HuH-7 (cell line): ENCODE measurements around the gene BRICD5.
"Not testable (repeated sequence)": the region's sequence is repeated elsewhere in the genome, so short reads cannot be mapped to it uniquely, and the experiment has no call there.

Source experiments
- DNase-seq: peaks from one replicate; pipeline ENCODE4 v3.0.0; 2011; ENCODE audit warnings: low spot score

Gene BRICD5

GRCh38 chr16:2210386-2211365 is at the start of gene BRICD5:
BRICD5 (minus strand) TSS chr16:2210863; CDS start chr16:2210833, 30 bp downstream.
- DNase-seq = no peak

GRCh38 chr16:2260250-2260649 is 49.6 kb upstream of the BRICD5 start:
- no peak for DNase-seq

GRCh38 chr16:2258530-2258929 is 47.9 kb upstream of the BRICD5 start:
- DNase-seq = not testable (repeated sequence)

- no peak for DNase-seq
Observed at GRCh38 chr16:2257726-2258125, 47.1 kb upstream of the BRICD5 start.

- DNase-seq = no peak
Observed at GRCh38 chr16:2256531-2257140, 46.0 kb upstream of the BRICD5 start.

- DNase-seq = no peak
Observed at GRCh38 chr16:2253293-2253692, 42.6 kb upstream of the BRICD5 start.

GRCh38 chr16:2252806-2253148 is 42.1 kb upstream of the BRICD5 start:
- no peak for DNase-seq

GRCh38 chr16:2251296-2252111 is 40.8 kb upstream of the BRICD5 start, which contains the start of gene ECI1:
ECI1 (minus strand) TSS chr16:2251587; CDS start chr16:2251566, 21 bp downstream.
- DNase-seq = peak; percentile 98

GRCh38 chr16:2250652-2251295 is 40.1 kb upstream of the BRICD5 start:
- no peak for DNase-seq

- DNase-seq = no peak
Observed at GRCh38 chr16:2246301-2246885, 35.7 kb upstream of the BRICD5 start.

- no peak for DNase-seq
Observed at GRCh38 chr16:2244926-2245795, 34.5 kb upstream of the BRICD5 start.

- no peak for DNase-seq
Observed at GRCh38 chr16:2244301-2244700, 33.6 kb upstream of the BRICD5 start.

GRCh38 chr16:2243781-2244180 is 33.1 kb upstream of the BRICD5 start:
- DNase-seq = no peak

GRCh38 chr16:2243031-2243528 is 32.4 kb upstream of the BRICD5 start:
- peak; percentile 73 for DNase-seq

- no peak for DNase-seq
Observed at GRCh38 chr16:2242598-2242997, 31.9 kb upstream of the BRICD5 start.

GRCh38 chr16:2240331-2240730 is 29.7 kb upstream of the BRICD5 start:
- not testable (repeated sequence) for DNase-seq

- DNase-seq = no peak
Observed at GRCh38 chr16:2238838-2239675, 28.4 kb upstream of the BRICD5 start.

- DNase-seq = no peak
Observed at GRCh38 chr16:2238150-2238837, 27.6 kb upstream of the BRICD5 start.
